Occipital lobe (tissue), 2 donors: ENCODE measurements around the gene CHRM1. TPM values are rescaled to one million over a fixed set of nuclear protein-coding genes. Genes with fewer than 3 reads are reported as not detected.

Experiments used
- DNase-seq: peaks from one replicate; lab custom pipeline; 2025; lab: John Stamatoyannopoulos, UW
- total RNA-seq: library from RNA; depleted of rRNA; stranded (reverse); fragments of >200 nt; gene quantifications from one replicate; pipeline ENCODE4 v1.2.3, GENCODE V29; 2014

Gene CHRM1
- total RNA-seq, 1 donor from 2014 or later: 12.3 TPM

- no peak for DNase-seq
Observed at GRCh38 chr11:62905296-62905695, 15.9 kb downstream of the CHRM1 start.

- DNase-seq: no peak
Observed at GRCh38 chr11:62902932-62903331, 18.2 kb downstream of the CHRM1 start.

GRCh38 chr11:62898027-62898426 lies 23.1 kb downstream of the CHRM1 start:
- DNase-seq: no peak

- DNase-seq: no peak
Observed at GRCh38 chr11:62897311-62897710, 23.9 kb downstream of the CHRM1 start.

GRCh38 chr11:62896049-62896448 lies 25.1 kb downstream of the CHRM1 start:
- no peak for DNase-seq

GRCh38 chr11:62895501-62895900 lies 25.7 kb downstream of the CHRM1 start:
- no peak for DNase-seq

- DNase-seq: no peak
Observed at GRCh38 chr11:62892077-62892922, 28.9 kb downstream of the CHRM1 start.

GRCh38 chr11:62889484-62890437 lies 31.4 kb downstream of the CHRM1 start:
- DNase-seq: no peak

- no peak for DNase-seq
Observed at GRCh38 chr11:62889126-62889483, 32.1 kb downstream of the CHRM1 start.

- no peak for DNase-seq
Observed at GRCh38 chr11:62888406-62888805, 32.8 kb downstream of the CHRM1 start.

- no peak for DNase-seq
Observed at GRCh38 chr11:62885137-62885750, 35.9 kb downstream of the CHRM1 start.

- no peak for DNase-seq
Observed at GRCh38 chr11:62883673-62884072, 37.5 kb downstream of the CHRM1 start.

- DNase-seq: no peak
Observed at GRCh38 chr11:62882788-62883501, 38.2 kb downstream of the CHRM1 start.

- no peak for DNase-seq
Observed at GRCh38 chr11:62882431-62882749, 38.8 kb downstream of the CHRM1 start.

GRCh38 chr11:62881579-62882430 lies 39.4 kb downstream of the CHRM1 start:
- DNase-seq: peak; percentile 88

GRCh38 chr11:62880803-62881578 lies 40.2 kb downstream of the CHRM1 start, which contains the start of gene SLC3A2:
SLC3A2 (plus strand) TSS chr11:62880896; CDS start chr11:62881024, 128 bp downstream.
- peak; percentile 87 for DNase-seq

GRCh38 chr11:62880231-62880802 lies 40.8 kb downstream of the CHRM1 start:
- no peak for DNase-seq

GRCh38 chr11:62879235-62879978 lies 41.8 kb downstream of the CHRM1 start:
- DNase-seq: no peak
